B cell (primary cell): ENCODE data around the gene VPS26A. TPM values are rescaled to one million over a fixed set of nuclear protein-coding genes. Genes with fewer than 3 reads are reported as not detected.

Source experiments
- ATAC-seq: fragments of 200-7000 bp; cut with Tn5 transposase; one replicate; pipeline ENCODE4 v1.10.0; 2021; ENCODE audit warnings: low read depth, mild to moderate bottlenecking, moderate number of reproducible peaks, moderate library complexity
- CTCF ChIA-PET: fragments of 350-600 bp; sonication (Branson Sonifier 250); formaldehyde crosslinking; loops from one replicate; lab custom pipeline; 2021; ENCODE audit warnings: antibody characterized with exemption, inconsistent platforms; lab: Charles Lee
- POLR2A ChIA-PET: fragments of 350-600 bp; sonication (Branson Sonifier 250); formaldehyde crosslinking; loops from one replicate; lab custom pipeline; 2021; ENCODE audit warnings: antibody characterized with exemption; lab: Charles Lee
- DNase-seq: peaks from one replicate; pipeline ENCODE4 v3.0.0; 2013
- H2AFZ ChIP-seq: 2 replicates; pipeline ENCODE4 v1.6.1; 2012; ENCODE audit warnings: mild to moderate bottlenecking, low read depth, low read length; ENCODE audit not compliant: insufficient read depth, poor library complexity, severe bottlenecking
- H3K27ac ChIP-seq, 2 donors: 1 replicate in 1 of 2; 2 replicates in 1 of 2; pipeline ENCODE4 v1.5.1; 2012 to 2013; ENCODE audit warnings: low read length in 2 of 2, mild to moderate bottlenecking in 2 of 2, moderate library complexity in 1 of 2
- H3K27me3 ChIP-seq, 4 experiments: fragments of 200-600 bp in 1 of 4; sonication (generic) in 1 of 4; replicated peaks in 1 of 4; 1 replicate in 2 of 4; 2 replicates in 2 of 4; pipeline versions ENCODE4 v1.6.1 to v1.7.0; 2013 to 2016; ENCODE audit warnings: low read length in 3 of 4, mild to moderate bottlenecking in 2 of 4, mixed read lengths in 1 of 4, moderate library complexity in 1 of 4; ENCODE audit not compliant: insufficient read depth in 4 of 4, control insufficient read depth in 3 of 4; ENCODE audit errors: control extremely low read depth in 1 of 4
- H3K36me3 ChIP-seq, 2 experiments: replicated peaks in 1 of 2; 1 replicate in 1 of 2; 2 replicates in 1 of 2; pipeline versions ENCODE4 v1.6.1 to v1.7.1; 2013; ENCODE audit warnings: low read length in 1 of 2; ENCODE audit not compliant: insufficient read depth in 2 of 2, control insufficient read depth in 1 of 2; ENCODE audit errors: control extremely low read depth in 1 of 2, extremely low read depth in 1 of 2
- H3K4me1 ChIP-seq, 2 donors: fragments of 200-600 bp in 1 of 2; sonication (generic) in 1 of 2; 1 replicate in 1 of 2; 2 replicates in 1 of 2; pipeline versions ENCODE4 v1.5.1 to v1.6.1; 2013 to 2017; ENCODE audit warnings: low read length in 2 of 2; ENCODE audit not compliant: control insufficient read depth in 2 of 2, insufficient read depth in 2 of 2
- H3K4me2 ChIP-seq: replicated peaks from 2 replicates; pipeline ENCODE3; 2012; ENCODE audit warnings: mild to moderate bottlenecking, low read depth, low read length; ENCODE audit not compliant: poor library complexity, severe bottlenecking
- H3K4me3 ChIP-seq, 5 experiments: fragments of 200-600 bp in 1 of 5; sonication (generic) in 1 of 5; 1 replicate in 3 of 5; 2 replicates in 2 of 5; pipeline versions ENCODE4 v1.5.1 to v1.7.0; 2011 to 2016; ENCODE audit warnings: low read length in 4 of 5, mild to moderate bottlenecking in 4 of 5, low read depth in 2 of 5, control low read depth in 1 of 5, moderate library complexity in 1 of 5; ENCODE audit not compliant: insufficient read depth in 1 of 5; ENCODE audit errors: control extremely low read depth in 1 of 5, extremely low read depth in 1 of 5
- H3K79me2 ChIP-seq: fragments of 200-600 bp; sonication (generic); one replicate; pipeline ENCODE4 v1.6.0; 2016; ENCODE audit warnings: low read length; ENCODE audit not compliant: control insufficient read depth, insufficient read depth
- H3K9ac ChIP-seq: fragments of 200-600 bp; sonication (generic); 2 replicates; pipeline ENCODE4 v1.6.1; 2017; ENCODE audit warnings: mild to moderate bottlenecking, low read length, moderate library complexity
- H3K9me3 ChIP-seq, 3 donors: one replicate each; pipeline versions ENCODE4 v1.6.1 to v1.7.1; 2013; ENCODE audit warnings: low read length in 2 of 3; ENCODE audit not compliant: control insufficient read depth in 2 of 3, insufficient read depth in 1 of 3; ENCODE audit errors: control extremely low read depth in 1 of 3
- H4K20me1 ChIP-seq: 2 replicates; pipeline ENCODE4 v1.6.0; 2012; ENCODE audit warnings: mild to moderate bottlenecking, low read length; ENCODE audit not compliant: insufficient read depth, control insufficient read depth, poor library complexity, severe bottlenecking
- H3K27ac Mint-ChIP-seq: one replicate; pipeline ENCODE4 v1.8.0; 2021; ENCODE audit warnings: mixed read lengths
- H3K27me3 Mint-ChIP-seq: one replicate; pipeline ENCODE4 v1.8.0; 2021; ENCODE audit warnings: mixed read lengths
- H3K4me1 Mint-ChIP-seq: one replicate; pipeline ENCODE4 v1.8.0; 2021; ENCODE audit warnings: mixed read lengths
- H3K4me3 Mint-ChIP-seq: one replicate; pipeline ENCODE4 v1.8.0; 2021; ENCODE audit warnings: mixed read lengths
- H3K9me3 Mint-ChIP-seq: one replicate; pipeline ENCODE4 v1.8.0; 2022; ENCODE audit warnings: mixed read lengths; ENCODE audit not compliant: insufficient read depth
- EZH2 ChIP-seq: IDR thresholded peaks from 2 replicates; pipeline ENCODE4 v1.6.1; 2012; ENCODE audit warnings: borderline replicate concordance, low read depth, mild to moderate bottlenecking, moderate library complexity, low read length; ENCODE audit not compliant: insufficient read depth, poor library complexity, severe bottlenecking
- WGBS: methylation state at CpG from one replicate; pipeline ENCODE4 v1.1.5; 2013; ENCODE audit warnings: missing lambda C conversion rate; ENCODE audit not compliant: insufficient coverage; 5-methylcytosine and 5-hydroxymethylcytosine counted together
- intact Hi-C: fragments of 100-400 bp; cut with micrococcal nuclease; formaldehyde crosslinking; loops from one replicate; pipeline ENCODE4 v1.10.0; 2022
- polyA plus RNA-seq: library from polyadenylated mRNA; depleted of rRNA; stranded (reverse); fragments of >200 nt; gene quantifications from 2 replicates; pipeline ENCODE4 v1.2.3, GENCODE V29; 2012
- total RNA-seq, 2 donors: library from RNA; stranded (reverse); fragments of 120-200 nt in 1 of 2; gene quantifications; 1 replicate in 1 of 2; 2 replicates in 1 of 2; pipeline versions ENCODE4 v1.2.3 to v1.2.4, GENCODE V29; 2013 to 2022
- TF ChIP-seq, protein P1 (sequence below): fragments of 200-600 bp; IDR thresholded peaks from one replicate; pipeline ENCODE4 v1.8.0; 2022; ENCODE audit warnings: antibody characterized with exemption, mild to moderate bottlenecking

Gene VPS26A
- total and polyA plus RNA-seq, 2 donors (not counting 1 experiment from before 2014, with no cell fraction given), result 5.0 to 29.9 TPM

DNA sequence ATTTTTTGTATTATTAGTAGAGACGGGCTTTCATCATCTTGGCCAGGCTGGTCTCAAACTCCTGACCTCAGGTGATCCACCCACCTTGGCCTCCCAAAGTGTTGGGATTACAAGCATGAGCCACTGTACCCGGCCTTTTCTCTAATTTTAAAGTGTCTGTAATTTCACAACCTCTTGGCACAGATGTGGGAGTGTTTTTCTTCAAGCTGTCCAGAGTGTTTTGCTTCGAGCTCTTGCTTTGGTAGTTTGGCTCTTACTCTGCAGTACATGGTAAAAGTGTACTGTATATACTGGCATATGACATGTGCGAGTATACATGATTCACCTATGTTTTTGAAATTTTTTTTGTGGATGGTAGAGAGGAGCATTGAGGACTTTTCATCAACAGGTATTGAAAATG is 26.2 kb upstream of the VPS26A start:
- peaks cover 37% of the 10 kb centered on the region for H3K79me2 ChIP-seq
- Mint-ChIP-seq H3K4me1 (peaks cover 7% of the 10 kb centered on the region), H3K27ac (no peak overlapping the region), H3K4me3 (no peak overlapping the region), H3K9me3 (no peaks in the 10 kb centered on the region), H3K27me3 (no peaks in the 10 kb centered on the region)
- H3K27ac ChIP-seq, result no peak overlapping the region
- peaks cover 4 to 8% of the 10 kb centered on the region in 2 donors for H3K4me1 ChIP-seq
- no peak overlapping the region for H2AFZ ChIP-seq
- ChIA-PET POLR2A (no interaction called here), CTCF (interaction anchor here (11.8 kb wide), 1 partner anchor 92 kb away, joined by 197 read pairs; no protein-coding TSS in a partner anchor)
- H3K27me3 ChIP-seq, result no peaks in the 10 kb centered on the region
- peaks cover 0 to 16% of the 10 kb centered on the region in 2 experiments for H3K36me3 ChIP-seq
- TF ChIP-seq EZH2, result no peak
- TF ChIP-seq, protein P1, sequence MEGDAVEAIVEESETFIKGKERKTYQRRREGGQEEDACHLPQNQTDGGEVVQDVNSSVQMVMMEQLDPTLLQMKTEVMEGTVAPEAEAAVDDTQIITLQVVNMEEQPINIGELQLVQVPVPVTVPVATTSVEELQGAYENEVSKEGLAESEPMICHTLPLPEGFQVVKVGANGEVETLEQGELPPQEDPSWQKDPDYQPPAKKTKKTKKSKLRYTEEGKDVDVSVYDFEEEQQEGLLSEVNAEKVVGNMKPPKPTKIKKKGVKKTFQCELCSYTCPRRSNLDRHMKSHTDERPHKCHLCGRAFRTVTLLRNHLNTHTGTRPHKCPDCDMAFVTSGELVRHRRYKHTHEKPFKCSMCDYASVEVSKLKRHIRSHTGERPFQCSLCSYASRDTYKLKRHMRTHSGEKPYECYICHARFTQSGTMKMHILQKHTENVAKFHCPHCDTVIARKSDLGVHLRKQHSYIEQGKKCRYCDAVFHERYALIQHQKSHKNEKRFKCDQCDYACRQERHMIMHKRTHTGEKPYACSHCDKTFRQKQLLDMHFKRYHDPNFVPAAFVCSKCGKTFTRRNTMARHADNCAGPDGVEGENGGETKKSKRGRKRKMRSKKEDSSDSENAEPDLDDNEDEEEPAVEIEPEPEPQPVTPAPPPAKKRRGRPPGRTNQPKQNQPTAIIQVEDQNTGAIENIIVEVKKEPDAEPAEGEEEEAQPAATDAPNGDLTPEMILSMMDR, result no peak
- WGBS, result 100% methylated on average over 2 of the region's 4 CpGs
- no peaks in the 10 kb centered on the region for H4K20me1 ChIP-seq
- no peak for DNase-seq
- no peaks in the 10 kb centered on the region for H3K9me3 ChIP-seq
- H3K4me2 ChIP-seq, result no peak overlapping the region
- no peak overlapping the region for H3K9ac ChIP-seq
- intact Hi-C loops, result loop anchor here (10.0 kb wide), 1 partner anchor 373 kb away; the partner anchor contains the start of gene CCAR1
- no peak for ATAC-seq
- no peak overlapping the region for H3K4me3 ChIP-seq

DNA sequence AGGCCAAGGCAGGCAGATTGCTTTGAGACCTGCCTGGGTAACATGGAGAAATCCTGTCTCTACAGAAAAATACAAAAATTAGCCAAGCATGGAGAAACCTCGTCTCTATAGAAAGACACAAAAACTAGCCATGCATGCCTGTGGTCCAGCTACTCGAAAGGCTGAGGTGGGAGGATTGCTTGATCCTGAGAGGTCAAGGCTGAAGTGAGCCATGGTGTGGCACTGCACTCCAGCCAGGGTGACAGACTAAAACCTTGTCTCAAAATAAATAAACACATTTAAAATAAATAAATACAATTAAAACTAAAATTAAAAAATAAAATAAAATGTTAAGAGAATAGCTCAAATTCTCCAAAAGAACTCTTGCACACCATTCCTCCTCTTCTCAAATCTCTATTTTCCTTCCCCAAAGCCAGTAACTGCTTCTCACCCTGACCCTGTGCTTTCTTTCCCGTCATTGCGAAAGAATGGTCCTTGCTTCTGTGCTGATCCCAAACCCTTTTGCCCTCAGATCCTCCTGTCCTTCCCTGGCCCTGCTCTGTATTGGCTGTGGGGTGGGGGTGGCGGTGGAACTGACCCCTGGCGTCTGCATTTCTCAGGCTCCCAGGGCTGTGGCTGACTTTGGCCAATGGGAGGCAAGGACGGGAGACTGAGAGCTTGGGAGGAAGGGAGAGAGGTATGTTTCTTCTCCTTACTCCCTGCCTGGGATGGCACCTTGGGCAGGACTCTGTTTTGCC is 23.7 kb upstream of the VPS26A start:
- WGBS, result 0% methylated on average over 1 of the region's 7 CpGs
- Mint-ChIP-seq H3K9me3 (no peaks in the 10 kb centered on the region), H3K4me1 (peaks cover 4% of the 10 kb centered on the region), H3K27ac (no peak overlapping the region), H3K4me3 (no peak overlapping the region), H3K27me3 (no peaks in the 10 kb centered on the region)
- ATAC-seq (no peak), DNase-seq (no peak)
- no peaks in the 10 kb centered on the region for H3K4me1 ChIP-seq
- no peaks in the 10 kb centered on the region for H3K27me3 ChIP-seq
- H4K20me1 ChIP-seq, result no peaks in the 10 kb centered on the region
- no peaks in the 10 kb centered on the region for H3K9me3 ChIP-seq
- TF ChIP-seq EZH2, result no peak
- TF ChIP-seq, protein P1, result no peak
- H3K4me3 ChIP-seq, result no peak overlapping the region
- no peak overlapping the region for H2AFZ ChIP-seq
- peaks cover 0 to 30% of the 10 kb centered on the region in 2 experiments for H3K36me3 ChIP-seq
- H3K79me2 ChIP-seq, result peaks cover 15% of the 10 kb centered on the region
- intact Hi-C loops, result no loop called here
- POLR2A ChIA-PET, result no interaction called here
- H3K4me2 ChIP-seq, result no peak overlapping the region
- CTCF ChIA-PET, result interaction anchor here (0.8 kb wide), 1 partner anchor 96 kb away, joined by 3 read pairs; no protein-coding TSS in a partner anchor
- H3K9ac ChIP-seq, result no peak overlapping the region
- no peak overlapping the region for H3K27ac ChIP-seq
